Endothelial cell of umbilical vein (primary cell): ENCODE data around the gene MFSD8. TPM values are rescaled to one million over a fixed set of nuclear protein-coding genes. Genes with fewer than 3 reads are reported as not detected.
"Not testable (repeated sequence)": the region's sequence is repeated elsewhere in the genome, so short reads cannot be mapped to it uniquely, and the experiment has no call there.

ENCODE experiments used
- BruUV-seq: library from RNA; stranded (reverse); fragments of 400-500 nt; replicated peaks from 2 replicates; lab custom pipeline; 2021; lab: Mats Ljungman, UMichigan
- CTCF ChIA-PET: fragments of 300-600, 350-600 bp; sonication (Branson Sonifier 250); formaldehyde crosslinking; loops from one replicate; lab custom pipeline; 2021; ENCODE audit warnings: antibody characterized with exemption, inconsistent platforms; lab: Charles Lee
- POLR2A ChIA-PET: fragments of 300-600, 350-600 bp; sonication (Branson Sonifier 250); formaldehyde crosslinking; loops from one replicate; lab custom pipeline; 2021; ENCODE audit warnings: antibody characterized with exemption, inconsistent platforms; lab: Charles Lee
- DNase-seq: peaks from one replicate; pipeline ENCODE4 v3.0.0-alpha.2; 2011; ENCODE audit warnings: low read depth, low spot score
- FAIRE-seq: peaks from 2 replicates; lab custom pipeline; 2011; peaks lifted over from hg19 to GRCh38; lab: Jason Lieb, UNC
- H2AFZ ChIP-seq: 2 replicates; pipeline ENCODE4 v1.6.0; 2012; ENCODE audit warnings: low read depth, low read length, control low read depth, inconsistent platforms
- H3K27ac ChIP-seq: 2 replicates; pipeline ENCODE4 v1.5.1; 2011; ENCODE audit warnings: low read depth, mild to moderate bottlenecking, control low read depth, low read length, moderate library complexity; ENCODE audit not compliant: insufficient read depth
- H3K27me3 ChIP-seq, 2 experiments: 2 replicates each; pipeline versions ENCODE4 v1.6.0 to v1.6.1; 2011; ENCODE audit warnings: low read length in 2 of 2, mixed read lengths in 1 of 2; ENCODE audit not compliant: control insufficient read depth in 2 of 2, insufficient read depth in 2 of 2
- H3K36me3 ChIP-seq, 2 experiments: 2 replicates in 1 of 2; 3 replicates in 1 of 2; pipeline ENCODE4 v1.5.1; 2011; ENCODE audit warnings: low read length in 2 of 2, mild to moderate bottlenecking in 1 of 2, moderate library complexity in 1 of 2; ENCODE audit not compliant: control insufficient read depth in 2 of 2, insufficient read depth in 2 of 2; ENCODE audit errors: extremely low read depth in 1 of 2
- H3K4me1 ChIP-seq: 3 replicates; pipeline ENCODE4 v1.5.1; 2011; ENCODE audit warnings: mild to moderate bottlenecking, low read length; ENCODE audit not compliant: control insufficient read depth, insufficient read depth; ENCODE audit errors: extremely low read depth
- H3K4me2 ChIP-seq: 2 replicates; pipeline ENCODE4 v1.6.1; 2011; ENCODE audit warnings: low read length, control low read depth, mixed read lengths; ENCODE audit not compliant: insufficient read depth
- H3K4me3 ChIP-seq, 3 experiments: fragments of 200-600 bp in 1 of 3; sonication (generic), shearing (Covaris generic) in 1 of 3; replicated peaks in 1 of 3; 2 replicates each; pipeline ENCODE4 v1.5.1; 2011 to 2016; ENCODE audit warnings: control low read depth in 3 of 3, low read length in 3 of 3, mild to moderate bottlenecking in 2 of 3, inconsistent platforms in 1 of 3, low read depth in 1 of 3, moderate library complexity in 1 of 3; ENCODE audit not compliant: insufficient read depth in 1 of 3
- H3K79me2 ChIP-seq: 2 replicates; pipeline ENCODE4 v1.6.0; 2012; ENCODE audit warnings: low read length, inconsistent platforms; ENCODE audit not compliant: control insufficient read depth, insufficient read depth
- H3K9ac ChIP-seq: replicated peaks from 2 replicates; pipeline ENCODE3; 2011; ENCODE audit warnings: low read length, control low read depth; ENCODE audit not compliant: insufficient read depth; ENCODE audit errors: extremely low read depth
- H3K9me1 ChIP-seq: replicated peaks from 3 replicates; pipeline ENCODE4 v1.6.0; 2011; ENCODE audit warnings: mild to moderate bottlenecking, low read length; ENCODE audit not compliant: control insufficient read depth, insufficient read depth; ENCODE audit errors: extremely low read depth
- H3K9me3 ChIP-seq: replicated peaks from 2 replicates; pipeline ENCODE4 v1.5.1; 2012; ENCODE audit warnings: low read length, inconsistent platforms; ENCODE audit not compliant: control insufficient read depth, insufficient read depth
- H4K20me1 ChIP-seq: replicated peaks from 2 replicates; pipeline ENCODE3; 2011; ENCODE audit warnings: mild to moderate bottlenecking, low read length; ENCODE audit not compliant: control insufficient read depth, insufficient read depth; ENCODE audit errors: extremely low read depth
- CTCF ChIP-seq, 2 donors: IDR thresholded peaks; 1 replicate in 1 of 2; 2 replicates in 1 of 2; pipeline ENCODE4 v1.5.1; 2011; ENCODE audit warnings: low read length in 2 of 2, mild to moderate bottlenecking in 2 of 2, moderate library complexity in 2 of 2, control low read depth in 1 of 2, inconsistent platforms in 1 of 2, low read depth in 1 of 2; ENCODE audit not compliant: insufficient read depth in 1 of 2; ENCODE audit errors: extremely low read depth in 1 of 2
- EZH2 ChIP-seq: IDR thresholded peaks from 2 replicates; pipeline ENCODE4 v1.6.1; 2012; ENCODE audit warnings: borderline replicate concordance, low read depth, mild to moderate bottlenecking, moderate library complexity, low read length, inconsistent platforms; ENCODE audit not compliant: severe bottlenecking
- FOS ChIP-seq: IDR thresholded peaks from 2 replicates; pipeline ENCODE4 v1.6.1; 2011; ENCODE audit warnings: mild to moderate bottlenecking, low read length, moderate library complexity, borderline replicate concordance; ENCODE audit not compliant: insufficient read depth
- GATA2 ChIP-seq: IDR thresholded peaks from 2 replicates; pipeline ENCODE4 v1.7.0; 2011; ENCODE audit warnings: low read depth, mild to moderate bottlenecking, moderate library complexity, mixed read lengths, low read length; ENCODE audit not compliant: insufficient read length, insufficient read depth
- JUN ChIP-seq: IDR thresholded peaks from 2 replicates; pipeline ENCODE4 v1.6.1; 2011; ENCODE audit warnings: borderline replicate concordance, low read depth; ENCODE audit not compliant: insufficient read length, insufficient read depth
- MAX ChIP-seq: IDR thresholded peaks from 2 replicates; pipeline ENCODE4 v1.6.1; 2011; ENCODE audit not compliant: insufficient read depth, insufficient read length
- MYC ChIP-seq: IDR thresholded peaks from one replicate; pipeline ENCODE4 v1.6.1; 2011; ENCODE audit warnings: mild to moderate bottlenecking, low read depth, low read length
- POLR2A ChIP-seq: IDR thresholded peaks from 2 replicates; pipeline ENCODE4 v1.6.1; 2012; ENCODE audit warnings: low read depth, mild to moderate bottlenecking, control low read depth, low read length
- POLR2AphosphoS5 ChIP-seq: IDR thresholded peaks from 2 replicates; pipeline ENCODE4 v1.6.1; 2012; ENCODE audit warnings: low read depth, mild to moderate bottlenecking, control low read depth, low read length, moderate library complexity; ENCODE audit not compliant: insufficient read depth
- dilution Hi-C: fragments of 300-500 bp; cut with MboI; formaldehyde crosslinking; loops from one replicate; pipeline ENCODE4 v1.15.0; 2019; ENCODE audit warnings: low sequenced_read_pairs; ENCODE audit not compliant: extremely low pct_ligation_motif_present
- intact Hi-C: fragments of 100-400 bp; cut with micrococcal nuclease; formaldehyde crosslinking; loops from one replicate; pipeline ENCODE4 v1.10.0; 2022
- polyA plus RNA-seq, 4 experiments: library from polyadenylated mRNA; depleted of rRNA in 3 of 4; stranded (reverse) in 3 of 4; unstranded in 1 of 4; fragments of >200 nt; gene quantifications; 2 replicates each; pipeline versions ENCODE4 v1.2.1 to v1.2.3, GENCODE V29; 2011 to 2012; ENCODE audit warnings: missing spikeins in 1 of 4
- total RNA-seq: library from RNA; stranded (reverse); gene quantifications from 2 replicates; pipeline ENCODE4 v1.2.3, GENCODE V29; 2021

Gene MFSD8
- total and polyA plus RNA-seq, 2 donors (not counting 3 experiments of a cell fraction or from before 2014, with no cell fraction given) = 11.5 to 19.4 TPM

GRCh38 chr4:127997534-127998388 lies 32.8 kb upstream of the MFSD8 start:
- H3K4me3 ChIP-seq = no peak overlapping the region
- H3K36me3 ChIP-seq = no peaks in the 10 kb centered on the region
- H3K9me3 ChIP-seq = no peaks in the 10 kb centered on the region
- H3K79me2 ChIP-seq = no peaks in the 10 kb centered on the region
- no peaks in the 10 kb centered on the region for H3K9me1 ChIP-seq
- H3K4me1 ChIP-seq = no peaks in the 10 kb centered on the region
- POLR2A ChIA-PET = interaction anchor here (0.6 kb wide), 1 partner anchor 31 kb away, joined by 3 read pairs; no protein-coding TSS in a partner anchor
- CTCF ChIA-PET = interaction anchor here (1.2 kb wide), 1 partner anchor 8 kb away, joined by 3 read pairs; no protein-coding TSS in a partner anchor
- DNase-seq = no peak
- no peak overlapping the region for H3K9ac ChIP-seq
- H3K27me3 ChIP-seq = no peaks in the 10 kb centered on the region
- no peak overlapping the region for H3K4me2 ChIP-seq
- TF ChIP-seq MYC (no peak), MAX (no peak), GATA2 (no peak), POLR2AphosphoS5 (no peak), JUN (no peak), POLR2A (no peak), FOS (no peak), CTCF (IDR thresholded peaks at IDR 0.05; ENCODE audit: extremely low read depth in 1 of 2, insufficient read depth in 1 of 2, low read depth in 1 of 2, low read length in 2 of 2) (no peak), EZH2 (no peak)
- H3K27ac ChIP-seq = no peak overlapping the region
- FAIRE-seq = no peak
- no peaks in the 10 kb centered on the region for H4K20me1 ChIP-seq
- dilution Hi-C loops = no loop called here
- intact Hi-C loops = no loop called here
- no TSS peak for BruUV-seq
- H2AFZ ChIP-seq = no peak overlapping the region

GRCh38 chr4:127996521-127996920 lies 31.5 kb upstream of the MFSD8 start:
- POLR2A ChIA-PET, intact Hi-C loops, dilution Hi-C loops, H3K27me3 ChIP-seq, H2AFZ ChIP-seq, H3K36me3 ChIP-seq, H3K4me3 ChIP-seq, BruUV-seq, H3K9me3 ChIP-seq, H3K9ac ChIP-seq, H3K4me1 ChIP-seq, H3K4me2 ChIP-seq, H3K9me1 ChIP-seq, DNase-seq, FAIRE-seq, H3K27ac ChIP-seq, H4K20me1 ChIP-seq, H3K79me2 ChIP-seq: not testable (repeated sequence)
- CTCF ChIA-PET = interaction anchor here (1.2 kb wide), 1 partner anchor 8 kb away, joined by 5 read pairs; no protein-coding TSS in a partner anchor
